Measurements from ENCODE around the gene TRMT44. TPM values are rescaled to one million over a fixed set of nuclear protein-coding genes. Genes with fewer than 3 reads are reported as not detected.
"Not testable (repeated sequence)": the region's sequence is repeated elsewhere in the genome, so short reads cannot be mapped to it uniquely, and the experiment has no call there.

TRMT44 gene
- total RNA-seq, 1 donor from 2014 or later = 12.4 TPM

- DNase-seq (ENCODE audit: low spot score) = no peak
- no peak overlapping the region for H3K27ac Mint-ChIP-seq (ENCODE audit: unreplicated experiment)
- H3K4me1 Mint-ChIP-seq (ENCODE audit: low read depth) = peaks cover 22% of the 10 kb centered on the region
- TF ChIP-seq, protein P1, sequence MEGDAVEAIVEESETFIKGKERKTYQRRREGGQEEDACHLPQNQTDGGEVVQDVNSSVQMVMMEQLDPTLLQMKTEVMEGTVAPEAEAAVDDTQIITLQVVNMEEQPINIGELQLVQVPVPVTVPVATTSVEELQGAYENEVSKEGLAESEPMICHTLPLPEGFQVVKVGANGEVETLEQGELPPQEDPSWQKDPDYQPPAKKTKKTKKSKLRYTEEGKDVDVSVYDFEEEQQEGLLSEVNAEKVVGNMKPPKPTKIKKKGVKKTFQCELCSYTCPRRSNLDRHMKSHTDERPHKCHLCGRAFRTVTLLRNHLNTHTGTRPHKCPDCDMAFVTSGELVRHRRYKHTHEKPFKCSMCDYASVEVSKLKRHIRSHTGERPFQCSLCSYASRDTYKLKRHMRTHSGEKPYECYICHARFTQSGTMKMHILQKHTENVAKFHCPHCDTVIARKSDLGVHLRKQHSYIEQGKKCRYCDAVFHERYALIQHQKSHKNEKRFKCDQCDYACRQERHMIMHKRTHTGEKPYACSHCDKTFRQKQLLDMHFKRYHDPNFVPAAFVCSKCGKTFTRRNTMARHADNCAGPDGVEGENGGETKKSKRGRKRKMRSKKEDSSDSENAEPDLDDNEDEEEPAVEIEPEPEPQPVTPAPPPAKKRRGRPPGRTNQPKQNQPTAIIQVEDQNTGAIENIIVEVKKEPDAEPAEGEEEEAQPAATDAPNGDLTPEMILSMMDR (IDR thresholded peaks at IDR 0.05) = no peak
- H3K36me3 Mint-ChIP-seq (ENCODE audit: low read depth) = no peaks in the 10 kb centered on the region
- H3K4me3 Mint-ChIP-seq (ENCODE audit: unreplicated experiment) = no peak overlapping the region
- peaks cover 3% of the 10 kb centered on the region for H3K27me3 Mint-ChIP-seq (ENCODE audit: low read depth)
- H3K9me3 Mint-ChIP-seq (ENCODE audit: low read depth) = no peaks in the 10 kb centered on the region
Observed at GRCh38 chr4:8509311-8509950, 68.9 kb downstream of the TRMT44 start.

GRCh38 chr4:8510191-8510590, 69.6 kb downstream of the TRMT44 start:
- H3K27me3 Mint-ChIP-seq (ENCODE audit: low read depth) = no peaks in the 10 kb centered on the region
- no peaks in the 10 kb centered on the region for H3K36me3 Mint-ChIP-seq (ENCODE audit: low read depth)
- H3K4me3 Mint-ChIP-seq (ENCODE audit: unreplicated experiment) = no peak overlapping the region
- DNase-seq (ENCODE audit: low spot score) = no peak
- no peaks in the 10 kb centered on the region for H3K9me3 Mint-ChIP-seq (ENCODE audit: low read depth)
- H3K4me1 Mint-ChIP-seq (ENCODE audit: low read depth) = peaks cover 27% of the 10 kb centered on the region
- no peak overlapping the region for H3K27ac Mint-ChIP-seq (ENCODE audit: unreplicated experiment)
- TF ChIP-seq, protein P1 (IDR thresholded peaks at IDR 0.05) = no peak

DNA sequence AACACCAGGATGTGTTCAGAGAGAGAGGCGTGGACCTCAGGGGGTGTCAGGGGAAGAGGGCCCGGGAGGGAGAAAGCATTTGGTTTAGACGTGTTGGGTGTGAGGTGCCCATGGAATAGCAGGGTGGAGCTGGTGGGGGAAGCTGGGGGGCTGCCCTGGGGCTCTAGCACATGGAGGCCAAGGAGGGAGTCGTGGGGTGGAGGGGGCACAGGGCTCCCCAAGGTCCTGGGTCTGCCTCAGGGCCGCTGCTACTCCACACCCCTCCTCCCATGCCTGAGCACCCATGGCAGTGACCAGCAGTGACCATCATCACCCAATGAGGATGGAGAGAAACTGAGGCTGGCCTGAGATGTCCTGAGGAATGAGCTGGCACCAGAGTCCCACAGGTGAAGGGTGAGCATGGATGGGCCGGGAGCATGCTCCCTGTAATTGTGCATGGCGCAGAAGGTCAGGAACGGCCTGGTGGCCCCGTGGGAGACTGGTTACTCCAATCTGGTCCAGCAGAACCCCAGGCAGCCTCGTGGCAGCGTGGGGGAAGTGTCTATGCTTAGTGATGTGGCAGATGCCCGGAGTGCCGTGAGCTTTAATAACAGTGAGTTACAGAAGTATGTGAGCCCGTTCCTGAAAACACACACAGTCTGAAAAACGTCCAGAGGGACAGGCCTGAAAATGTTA, 70.2 kb downstream of the TRMT44 start:
- Mint-ChIP-seq H3K36me3 (ENCODE audit: low read depth) (no peaks in the 10 kb centered on the region), H3K9me3 (ENCODE audit: low read depth) (no peaks in the 10 kb centered on the region), H3K27ac (ENCODE audit: unreplicated experiment) (no peak overlapping the region), H3K27me3 (ENCODE audit: low read depth) (no peaks in the 10 kb centered on the region), H3K4me3 (ENCODE audit: unreplicated experiment) (no peak overlapping the region), H3K4me1 (ENCODE audit: low read depth) (peaks cover 30% of the 10 kb centered on the region)
- DNase-seq (ENCODE audit: low spot score) = no peak
- TF ChIP-seq, protein P1 (IDR thresholded peaks at IDR 0.05) = no peak

DNA sequence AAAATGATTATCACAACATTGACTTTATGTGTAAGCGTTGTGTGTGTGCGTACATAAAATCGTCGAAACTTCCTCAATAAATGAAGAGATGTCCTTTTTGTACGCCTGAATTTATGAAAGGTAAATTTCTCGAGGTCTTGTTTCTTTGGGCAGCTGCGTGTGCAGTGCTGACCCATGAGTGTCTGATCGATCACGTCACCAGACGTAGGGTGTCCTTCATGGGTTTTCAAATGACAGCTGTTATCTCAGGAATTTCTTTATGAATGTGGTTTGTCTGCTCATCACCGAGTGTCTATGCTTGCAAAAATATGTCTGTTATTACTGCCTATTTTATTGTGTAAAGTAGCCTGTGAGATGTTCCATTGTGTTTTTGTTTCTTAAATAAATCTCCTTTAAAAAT, 71.9 kb downstream of the TRMT44 start:
- no peaks in the 10 kb centered on the region for H3K36me3 Mint-ChIP-seq (ENCODE audit: low read depth)
- H3K9me3 Mint-ChIP-seq (ENCODE audit: low read depth) = no peaks in the 10 kb centered on the region
- H3K27me3 Mint-ChIP-seq (ENCODE audit: low read depth) = no peaks in the 10 kb centered on the region
- H3K4me3 Mint-ChIP-seq (ENCODE audit: unreplicated experiment) = no peak overlapping the region
- no peak overlapping the region for H3K27ac Mint-ChIP-seq (ENCODE audit: unreplicated experiment)
- H3K4me1 Mint-ChIP-seq (ENCODE audit: low read depth) = peaks cover 29% of the 10 kb centered on the region
- DNase-seq (ENCODE audit: low spot score) = no peak
- TF ChIP-seq, protein P1 (IDR thresholded peaks at IDR 0.05) = no peak

DNA sequence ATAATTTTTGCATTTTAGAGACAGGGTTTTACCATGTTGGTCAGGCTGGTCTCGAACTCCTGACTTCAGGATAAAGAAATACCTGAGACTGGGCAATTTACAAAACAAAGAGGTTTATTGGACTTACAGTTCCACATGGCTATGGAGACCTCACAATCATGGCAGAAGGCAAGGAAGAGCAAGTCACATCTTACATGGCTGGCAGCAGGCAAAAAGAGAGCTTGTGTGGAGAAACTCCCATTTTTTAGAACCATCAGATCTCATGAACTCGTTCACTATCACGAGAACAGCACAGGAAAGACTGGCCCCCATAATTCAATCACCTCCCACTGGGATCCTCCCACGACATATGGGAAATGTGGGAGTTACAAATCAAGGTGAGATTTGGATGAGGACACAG, 72.5 kb downstream of the TRMT44 start:
- not testable (repeated sequence) for H3K9me3 Mint-ChIP-seq (ENCODE audit: low read depth); H3K36me3 Mint-ChIP-seq (ENCODE audit: low read depth)

GRCh38 chr4:8513931-8514330, 73.4 kb downstream of the TRMT44 start:
- no peak for DNase-seq (ENCODE audit: low spot score)
- Mint-ChIP-seq H3K36me3 (ENCODE audit: low read depth) (no peaks in the 10 kb centered on the region), H3K9me3 (ENCODE audit: low read depth) (no peaks in the 10 kb centered on the region), H3K4me3 (ENCODE audit: unreplicated experiment) (no peak overlapping the region), H3K27ac (ENCODE audit: unreplicated experiment) (no peak overlapping the region), H3K27me3 (ENCODE audit: low read depth) (no peaks in the 10 kb centered on the region), H3K4me1 (ENCODE audit: low read depth) (peaks cover 25% of the 10 kb centered on the region)
- TF ChIP-seq, protein P1 (IDR thresholded peaks at IDR 0.05) = no peak

More for the DNA sequence above, 72.5 kb downstream of the TRMT44 start:
- not testable (repeated sequence) for H3K27ac Mint-ChIP-seq (ENCODE audit: unreplicated experiment); H3K27me3 Mint-ChIP-seq (ENCODE audit: low read depth); DNase-seq (ENCODE audit: low spot score); H3K4me3 Mint-ChIP-seq (ENCODE audit: unreplicated experiment)
- peaks cover 25% of the 10 kb centered on the region for H3K4me1 Mint-ChIP-seq (ENCODE audit: low read depth)

All from chondrocyte (in vitro differentiated cells).